Cardiac muscle cell (in vitro differentiated cells and primary cell): ENCODE measurements around the gene TMPRSS4. TPM values are rescaled to one million over a fixed set of nuclear protein-coding genes. Genes with fewer than 3 reads are reported as not detected.

Experiments
- DNase-seq, 2 donors: peaks; one replicate each; pipeline versions ENCODE4 v3.0.0 to v3.0.0-alpha.2; 2010 to 2017; ENCODE audit warnings: low read depth in 1 of 2, low spot score in 1 of 2
- H3K27ac ChIP-seq: fragments of 200-600 bp; sonication (generic); 2 replicates; pipeline ENCODE4 v1.5.1; 2016
- H3K27me3 ChIP-seq: fragments of 200-600 bp; sonication (generic); 2 replicates; pipeline ENCODE4 v1.6.0; 2016; ENCODE audit warnings: control low read depth
- H3K36me3 ChIP-seq: fragments of 200-600 bp; sonication (generic); 2 replicates; pipeline ENCODE4 v1.5.1; 2016; ENCODE audit warnings: control low read depth
- H3K4me1 ChIP-seq: fragments of 200-600 bp; sonication (generic); 2 replicates; pipeline ENCODE4 v1.8.1; 2017; ENCODE audit warnings: low read depth, mild to moderate bottlenecking, mixed run types
- H3K4me3 ChIP-seq: fragments of 200-600 bp; sonication (generic); 2 replicates; pipeline ENCODE4 v1.5.1; 2016; ENCODE audit warnings: mild to moderate bottlenecking
- H3K9me3 ChIP-seq: fragments of 200-600 bp; sonication (generic); 2 replicates; pipeline ENCODE4 v1.5.1; 2017; ENCODE audit warnings: low read depth, mild to moderate bottlenecking, control low read depth
- CTCF ChIP-seq: IDR thresholded peaks from 2 replicates; pipeline ENCODE4 v1.5.1; 2012; ENCODE audit warnings: low read depth, mild to moderate bottlenecking, low read length
- polyA plus RNA-seq: library from polyadenylated mRNA; unstranded; fragments of >200 nt; fragmentation: Nextera tagmentation; extraction: Ambion mirVana; gene quantifications from 2 replicates; pipeline ENCODE4 v1.2.1, GENCODE V29; 2016
- total RNA-seq: library from RNA; depleted of rRNA; stranded (reverse); fragments of >200 nt; gene quantifications from 2 replicates; pipeline ENCODE4 v1.2.3, GENCODE V29; 2016

The TMPRSS4 gene
- total and polyA plus RNA-seq, 2 experiments from 2014 or later, result not detected

DNA sequence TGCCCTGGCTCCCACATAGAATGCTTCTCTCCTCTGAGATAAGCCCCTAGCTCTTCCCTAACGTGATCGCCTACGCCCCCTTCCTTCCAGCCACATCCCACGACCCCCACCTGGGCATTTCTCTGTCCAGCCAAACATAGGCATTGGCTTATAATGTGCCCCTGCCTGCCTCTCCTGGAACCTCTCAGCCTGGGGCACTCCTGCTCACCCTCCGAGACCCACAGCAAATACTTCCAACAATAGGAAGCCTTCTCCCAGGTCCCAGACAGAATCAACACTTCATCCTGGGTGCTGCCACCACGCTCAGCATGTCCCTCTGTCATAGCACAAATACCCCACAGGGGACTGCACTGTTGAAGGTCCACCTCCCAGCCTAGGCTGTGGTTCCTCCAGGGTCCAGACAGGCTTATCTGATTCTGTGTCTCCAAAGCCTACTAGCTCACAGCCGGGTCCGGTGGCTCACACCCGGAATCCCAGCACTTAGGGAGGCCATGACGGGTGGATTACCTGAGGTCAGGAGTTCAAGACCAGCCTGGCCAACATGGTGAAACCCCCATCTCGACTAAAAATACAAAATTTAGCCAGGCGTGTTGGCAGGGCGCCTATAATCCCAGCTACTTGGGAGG is 24.2 kb upstream of the TMPRSS4 start:
- Histone ChIP-seq H3K4me3 (no peak overlapping the region), H3K9me3 (no peaks in the 10 kb centered on the region), H3K36me3 (no peaks in the 10 kb centered on the region), H3K27me3 (no peaks in the 10 kb centered on the region), H3K27ac (no peak overlapping the region), H3K4me1 (no peaks in the 10 kb centered on the region)
- DNase-seq, result no peak
- TF ChIP-seq CTCF, result no peak

GRCh38 chr11:118054712-118055640 is 21.9 kb upstream of the TMPRSS4 start:
- Histone ChIP-seq H3K4me3 (no peak overlapping the region), H3K9me3 (no peaks in the 10 kb centered on the region), H3K27me3 (no peaks in the 10 kb centered on the region), H3K36me3 (no peaks in the 10 kb centered on the region), H3K4me1 (no peaks in the 10 kb centered on the region), H3K27ac (no peak overlapping the region)
- no peak for DNase-seq
- TF ChIP-seq CTCF, result no peak

DNA sequence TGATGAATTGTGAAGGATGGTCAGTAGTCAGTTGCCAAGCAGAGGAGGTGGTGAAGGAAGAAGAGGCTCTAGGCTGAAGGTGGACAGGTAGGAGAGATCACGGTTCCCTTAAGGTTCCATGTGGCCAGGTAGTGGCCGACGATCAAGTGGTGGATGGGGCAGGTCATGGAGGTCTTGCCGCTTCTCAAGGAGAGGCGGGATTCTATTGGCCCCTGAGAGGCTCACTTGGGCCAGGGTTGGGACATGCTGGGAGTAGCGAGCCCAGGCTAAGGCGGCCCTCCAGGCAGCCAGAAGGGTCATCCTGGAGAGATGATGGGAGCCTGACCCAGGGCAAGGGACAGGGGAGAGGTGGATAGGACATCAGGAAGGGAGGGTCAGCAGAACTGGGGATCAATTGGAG is 20.9 kb upstream of the TMPRSS4 start:
- DNase-seq, result no peak
- no peaks in the 10 kb centered on the region for H3K4me1 ChIP-seq
- no peak overlapping the region for H3K27ac ChIP-seq
- no peaks in the 10 kb centered on the region for H3K36me3 ChIP-seq
- no peaks in the 10 kb centered on the region for H3K27me3 ChIP-seq
- H3K9me3 ChIP-seq, result no peaks in the 10 kb centered on the region
- no peak overlapping the region for H3K4me3 ChIP-seq
- TF ChIP-seq CTCF, result no peak

DNA sequence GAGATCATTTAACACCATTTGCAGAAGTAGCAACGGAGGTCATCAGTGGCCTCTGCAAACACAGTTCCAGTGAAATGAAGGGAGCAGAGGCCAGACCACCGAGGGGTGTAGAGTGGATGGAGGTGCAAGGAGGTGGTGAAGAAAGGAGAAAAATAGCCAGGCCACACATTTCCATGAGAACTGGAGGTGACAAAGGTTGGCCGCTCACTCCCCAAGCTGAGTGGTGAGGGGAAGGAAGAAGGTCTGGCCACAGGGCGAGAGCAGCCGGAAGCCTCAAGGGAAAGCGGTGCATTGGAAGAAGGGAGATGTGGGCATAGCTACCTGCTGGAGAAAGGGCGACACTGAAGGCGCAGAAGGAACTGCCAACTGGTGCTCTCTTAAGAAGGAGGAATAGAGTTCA is 20.1 kb upstream of the TMPRSS4 start:
- no peaks in the 10 kb centered on the region for H3K27me3 ChIP-seq
- H3K4me1 ChIP-seq, result no peaks in the 10 kb centered on the region
- DNase-seq, result no peak
- no peaks in the 10 kb centered on the region for H3K36me3 ChIP-seq
- H3K4me3 ChIP-seq, result no peak overlapping the region
- H3K9me3 ChIP-seq, result no peaks in the 10 kb centered on the region
- no peak for TF ChIP-seq CTCF
- H3K27ac ChIP-seq, result no peak overlapping the region

DNA sequence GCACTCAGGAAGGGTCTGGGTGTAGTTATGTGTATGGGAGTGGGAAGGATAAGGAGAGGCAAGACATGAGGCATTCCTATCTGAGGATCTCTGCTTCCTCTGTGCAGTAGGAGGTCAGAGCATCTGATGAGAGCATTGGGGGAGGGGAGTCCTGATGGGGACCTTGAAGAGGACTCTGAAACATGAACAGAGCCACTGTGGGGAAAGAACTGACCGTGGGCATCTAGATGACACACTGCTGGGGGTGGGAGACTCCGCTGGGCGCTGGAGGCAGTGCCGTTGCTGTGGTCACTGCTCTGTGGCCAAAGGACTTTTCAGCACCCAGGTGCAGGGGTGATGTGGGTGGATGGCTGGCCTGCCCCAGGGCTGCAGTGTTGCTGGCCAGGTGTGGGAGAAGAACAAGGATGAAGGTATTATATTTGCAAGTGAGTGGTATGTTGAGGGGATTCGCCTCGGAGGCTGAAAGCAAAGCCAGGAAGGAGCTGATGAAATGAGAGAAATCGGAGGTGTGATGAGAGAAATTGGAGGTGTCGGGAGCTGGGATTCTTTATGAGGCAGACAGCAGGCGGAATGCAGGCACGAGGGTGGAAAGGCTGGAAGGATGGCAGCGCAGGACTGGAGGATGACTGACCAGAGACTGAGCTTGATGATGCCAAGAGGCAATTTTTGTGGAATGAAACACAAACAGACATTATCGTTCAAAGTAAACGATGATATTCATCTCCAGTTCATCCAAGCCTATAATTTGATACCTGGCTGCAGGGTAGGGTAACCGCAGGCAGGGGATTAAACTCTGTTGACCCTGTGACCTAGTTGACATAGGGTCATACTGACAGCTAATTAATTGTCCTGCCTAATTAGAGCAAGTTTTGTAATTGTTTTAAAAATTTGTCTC is 19.4 kb upstream of the TMPRSS4 start:
- H3K9me3 ChIP-seq, result no peaks in the 10 kb centered on the region
- H3K27ac ChIP-seq, result no peak overlapping the region
- no peak overlapping the region for H3K4me3 ChIP-seq
- DNase-seq, result no peak
- H3K27me3 ChIP-seq, result no peaks in the 10 kb centered on the region
- TF ChIP-seq CTCF, result no peak
- H3K4me1 ChIP-seq, result no peaks in the 10 kb centered on the region
- no peaks in the 10 kb centered on the region for H3K36me3 ChIP-seq
